Measurements from ENCODE around the gene PGM5. TPM values are rescaled to one million over a fixed set of nuclear protein-coding genes. Genes with fewer than 3 reads are reported as not detected.
"Not testable (repeated sequence)": the region's sequence is repeated elsewhere in the genome, so short reads cannot be mapped to it uniquely, and the experiment has no call there.

PGM5 gene
- total RNA-seq = 102 TPM

- DNase-seq (ENCODE audit: extremely low spot score in 2 of 2); H3K27me3 ChIP-seq; H3K36me3 ChIP-seq; intact Hi-C loops (cut with DNase I); H3K4me1 ChIP-seq; H3K9me3 ChIP-seq: not testable (repeated sequence)
- peak within 1 kb of the TSS; percentile 62 to 63 for H3K4me3 ChIP-seq
- peak within 1 kb of the TSS; percentile 80 for H3K27ac ChIP-seq
Observed at GRCh38 chr9:68356380-68357118, at the start of gene PGM5. Gene PGM5 (plus strand): TSS chr9:68356611. CDS start chr9:68357128, 517 bp downstream.

GRCh38 chr9:68307127-68307526 lies 49.3 kb upstream of the PGM5 start:
- H3K27me3 ChIP-seq; H3K36me3 ChIP-seq; H3K4me1 ChIP-seq; H3K9me3 ChIP-seq; intact Hi-C loops (cut with DNase I); H3K4me3 ChIP-seq; H3K27ac ChIP-seq; DNase-seq (ENCODE audit: extremely low spot score in 2 of 2): not testable (repeated sequence)

- H3K27me3 ChIP-seq; H3K4me3 ChIP-seq; H3K36me3 ChIP-seq; H3K4me1 ChIP-seq; intact Hi-C loops (cut with DNase I); DNase-seq (ENCODE audit: extremely low spot score in 2 of 2); H3K27ac ChIP-seq; H3K9me3 ChIP-seq: not testable (repeated sequence)
Observed at GRCh38 chr9:68307654-68308053, 48.8 kb upstream of the PGM5 start.

GRCh38 chr9:68311208-68311607 lies 45.2 kb upstream of the PGM5 start:
- H3K27me3 ChIP-seq; intact Hi-C loops (cut with DNase I); H3K36me3 ChIP-seq; H3K4me3 ChIP-seq; H3K4me1 ChIP-seq; DNase-seq (ENCODE audit: extremely low spot score in 2 of 2); H3K9me3 ChIP-seq; H3K27ac ChIP-seq: not testable (repeated sequence)

DNA sequence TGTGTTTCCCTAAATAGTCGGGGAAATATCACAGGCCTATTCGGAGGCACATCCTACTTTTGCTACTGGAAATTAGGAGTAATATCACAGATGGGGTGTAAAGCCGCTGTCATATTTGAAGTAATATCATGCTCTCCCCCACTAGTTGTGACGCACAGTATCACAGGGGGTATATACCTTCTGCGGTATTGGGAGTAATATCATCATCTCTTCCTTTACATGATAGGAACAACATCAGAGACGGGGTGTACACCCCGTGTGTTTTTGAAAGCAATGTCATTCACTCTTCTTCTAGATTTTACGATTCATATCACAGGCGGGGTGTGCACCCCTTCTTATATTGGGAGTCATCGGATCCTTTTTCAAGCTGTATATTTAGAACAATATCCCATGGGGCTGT lies 38.2 kb upstream of the PGM5 start:
- intact Hi-C loops (cut with DNase I); H3K36me3 ChIP-seq; H3K9me3 ChIP-seq; H3K27ac ChIP-seq; H3K4me1 ChIP-seq; H3K4me3 ChIP-seq; H3K27me3 ChIP-seq; DNase-seq (ENCODE audit: extremely low spot score in 2 of 2): not testable (repeated sequence)

DNA sequence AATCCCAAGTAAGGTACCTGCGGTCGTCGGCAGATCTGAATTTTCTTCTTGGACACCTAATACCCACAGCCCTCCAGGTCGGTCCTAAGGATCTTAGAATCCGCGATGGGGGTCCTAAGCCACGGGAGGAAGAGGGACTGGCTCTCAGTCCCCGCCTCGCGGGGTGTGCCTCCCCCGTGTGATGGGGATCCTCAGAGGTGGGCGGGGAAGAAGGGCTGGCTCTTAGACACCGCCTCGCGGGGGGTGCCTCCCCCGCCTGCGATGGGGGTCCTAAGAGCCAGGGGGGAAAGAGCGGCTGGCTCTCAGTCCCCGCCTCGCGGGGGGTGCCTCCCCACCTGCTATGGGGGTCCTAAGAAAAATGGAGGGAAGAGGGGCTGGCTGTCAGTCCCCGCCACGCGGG lies 32.7 kb upstream of the PGM5 start:
- intact Hi-C loops (cut with DNase I); H3K36me3 ChIP-seq; H3K9me3 ChIP-seq; H3K27ac ChIP-seq; H3K4me3 ChIP-seq; H3K4me1 ChIP-seq; DNase-seq (ENCODE audit: extremely low spot score in 2 of 2); H3K27me3 ChIP-seq: not testable (repeated sequence)

DNA sequence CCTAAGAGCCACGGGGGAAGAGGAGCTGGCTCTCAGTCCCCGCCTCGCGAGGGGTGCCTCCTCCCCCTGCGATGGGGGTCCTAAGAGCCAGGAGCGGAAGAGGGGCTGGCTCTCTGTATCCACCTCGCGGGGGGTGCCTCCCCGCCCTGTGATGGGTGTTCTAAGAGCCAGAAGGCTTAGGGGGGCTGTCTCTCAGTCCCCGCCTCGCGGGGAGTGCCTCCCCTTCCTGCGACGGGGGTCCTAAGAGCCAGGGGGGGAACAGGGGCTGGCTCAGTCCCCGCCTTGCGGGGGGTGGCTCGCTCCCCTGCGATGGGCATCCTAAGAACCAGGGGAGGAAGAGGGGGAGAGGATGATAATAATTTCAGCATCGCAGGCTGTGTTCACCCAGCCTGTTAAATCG lies 31.9 kb upstream of the PGM5 start:
- intact Hi-C loops (cut with DNase I); H3K36me3 ChIP-seq; H3K4me1 ChIP-seq; H3K27ac ChIP-seq; H3K27me3 ChIP-seq; DNase-seq (ENCODE audit: extremely low spot score in 2 of 2); H3K4me3 ChIP-seq; H3K9me3 ChIP-seq: not testable (repeated sequence)

- H3K4me1 ChIP-seq; H3K36me3 ChIP-seq; H3K27ac ChIP-seq; DNase-seq (ENCODE audit: extremely low spot score in 2 of 2); H3K4me3 ChIP-seq; H3K27me3 ChIP-seq; intact Hi-C loops (cut with DNase I); H3K9me3 ChIP-seq: not testable (repeated sequence)
Observed at GRCh38 chr9:68329106-68329505, 27.3 kb upstream of the PGM5 start.

DNA sequence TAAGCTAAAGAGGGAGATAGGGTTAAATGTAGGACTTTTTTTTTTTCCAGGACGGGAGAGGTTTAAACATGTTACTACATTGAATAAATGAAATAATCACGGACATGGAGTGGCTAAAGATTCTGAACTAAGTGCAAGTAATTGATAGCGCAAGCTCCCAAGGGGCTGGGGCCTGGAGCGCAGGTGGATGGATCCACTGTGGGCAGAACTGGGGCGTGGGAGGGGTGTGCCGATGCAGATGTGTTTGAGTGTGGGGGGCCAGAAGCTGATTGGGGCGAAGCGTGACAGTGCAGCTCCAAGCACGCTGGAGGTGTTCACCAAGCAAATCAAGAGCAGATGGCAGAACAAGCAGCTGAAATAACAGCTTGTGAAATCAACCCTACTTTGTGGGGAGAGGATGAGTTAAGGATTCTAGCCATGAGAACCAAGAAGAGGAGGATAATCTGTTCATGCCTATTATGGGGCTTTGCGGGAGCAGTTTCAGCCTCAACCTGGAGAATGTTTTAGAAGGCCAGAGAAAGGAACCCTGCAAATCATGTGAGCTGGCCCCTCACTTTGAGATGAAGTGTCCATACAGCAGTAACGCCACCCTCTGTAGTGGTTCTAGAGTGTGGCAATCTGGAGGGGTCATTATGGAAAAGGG lies 25.8 kb upstream of the PGM5 start:
- H3K4me1 ChIP-seq; H3K27ac ChIP-seq; H3K36me3 ChIP-seq; DNase-seq (ENCODE audit: extremely low spot score in 2 of 2); H3K9me3 ChIP-seq; intact Hi-C loops (cut with DNase I); H3K27me3 ChIP-seq; H3K4me3 ChIP-seq: not testable (repeated sequence)

- DNase-seq (ENCODE audit: extremely low spot score in 2 of 2); H3K27ac ChIP-seq; intact Hi-C loops (cut with DNase I); H3K27me3 ChIP-seq; H3K9me3 ChIP-seq; H3K4me1 ChIP-seq; H3K36me3 ChIP-seq; H3K4me3 ChIP-seq: not testable (repeated sequence)
Observed at GRCh38 chr9:68332122-68332521, 24.3 kb upstream of the PGM5 start.

- H3K36me3 ChIP-seq; H3K9me3 ChIP-seq; H3K4me1 ChIP-seq; H3K27ac ChIP-seq; intact Hi-C loops (cut with DNase I); DNase-seq (ENCODE audit: extremely low spot score in 2 of 2); H3K4me3 ChIP-seq; H3K27me3 ChIP-seq: not testable (repeated sequence)
Observed at GRCh38 chr9:68335935-68336334, 20.5 kb upstream of the PGM5 start.

DNA sequence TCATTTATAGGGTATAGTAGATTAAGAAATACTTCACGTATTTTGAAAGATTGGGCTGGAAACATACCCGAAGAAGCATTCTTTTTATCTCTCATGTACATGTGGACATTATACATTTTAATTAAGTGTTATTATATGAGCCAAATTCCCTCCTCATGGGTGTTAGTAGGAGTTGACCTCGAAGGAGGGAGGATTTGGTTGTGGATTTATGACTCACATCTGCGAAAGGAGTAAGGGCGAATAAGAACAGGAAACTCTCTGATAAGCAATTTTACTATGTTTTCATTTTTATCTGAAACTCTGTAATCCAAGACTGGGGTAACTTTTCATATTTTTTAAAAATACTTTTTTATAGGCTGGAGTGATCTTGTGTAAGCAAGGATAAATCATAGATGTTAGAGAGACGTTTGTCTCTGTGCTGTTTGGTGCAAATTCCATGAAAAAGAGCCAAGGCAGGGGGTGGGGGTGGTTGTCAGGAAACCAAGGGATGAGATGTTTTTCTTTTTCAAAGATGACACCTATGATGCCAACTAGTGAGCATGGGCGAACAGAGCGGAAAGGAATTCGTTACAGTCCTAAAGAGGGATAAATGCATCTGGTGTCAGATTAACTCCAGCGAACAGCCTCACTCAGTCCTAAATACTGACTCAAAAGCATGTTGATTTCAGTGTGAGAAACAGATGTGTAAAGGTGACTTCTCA lies 19.6 kb upstream of the PGM5 start:
- H3K27ac ChIP-seq; intact Hi-C loops (cut with DNase I); H3K36me3 ChIP-seq; DNase-seq (ENCODE audit: extremely low spot score in 2 of 2); H3K4me3 ChIP-seq; H3K4me1 ChIP-seq; H3K27me3 ChIP-seq; H3K9me3 ChIP-seq: not testable (repeated sequence)

- not testable (repeated sequence) for DNase-seq (ENCODE audit: extremely low spot score in 2 of 2); H3K9me3 ChIP-seq
Observed at GRCh38 chr9:68338000-68338399, 18.4 kb upstream of the PGM5 start.

More at GRCh38 chr9:68338000-68338399, 18.4 kb upstream of the PGM5 start:
- H3K4me3 ChIP-seq; H3K27ac ChIP-seq; intact Hi-C loops (cut with DNase I); H3K36me3 ChIP-seq; H3K4me1 ChIP-seq; H3K27me3 ChIP-seq: not testable (repeated sequence)
